H9 (cell line): ENCODE measurements around the gene C11orf87. TPM values are rescaled to one million over a fixed set of nuclear protein-coding genes. Genes with fewer than 3 reads are reported as not detected.

Experiments used
- DNase-seq: peaks from one replicate; pipeline ENCODE4 v3.0.0-alpha.2; 2017
- H2AFZ ChIP-seq: one replicate; pipeline ENCODE4 v1.6.1; 2013; ENCODE audit warnings: mild to moderate bottlenecking, low read length, control low read depth, moderate library complexity
- H2AK5ac ChIP-seq: 2 replicates; pipeline ENCODE4 v1.6.1; 2013; ENCODE audit warnings: low read length, control low read depth, mixed read lengths; ENCODE audit not compliant: insufficient read length
- H2BK120ac ChIP-seq: one replicate; pipeline ENCODE4 v1.6.1; 2013; ENCODE audit warnings: low read depth, mild to moderate bottlenecking, low read length, control low read depth, inconsistent platforms; ENCODE audit not compliant: poor library complexity, severe bottlenecking
- H2BK12ac ChIP-seq: 2 replicates; pipeline ENCODE4 v1.6.1; 2013; ENCODE audit warnings: low read length, control low read depth, mixed read lengths, low read depth; ENCODE audit not compliant: insufficient read length
- H2BK15ac ChIP-seq: 2 replicates; pipeline ENCODE4 v1.6.1; 2013; ENCODE audit warnings: low read depth, low read length, control low read depth
- H2BK20ac ChIP-seq: one replicate; pipeline ENCODE4 v1.6.1; 2013; ENCODE audit warnings: low read depth, mild to moderate bottlenecking, low read length, control low read depth, inconsistent platforms; ENCODE audit not compliant: poor library complexity, severe bottlenecking
- H2BK5ac ChIP-seq: 2 replicates; pipeline ENCODE4 v1.6.1; 2013; ENCODE audit warnings: low read length, control low read depth, mixed read lengths; ENCODE audit not compliant: insufficient read length
- H3K14ac ChIP-seq: 2 replicates; pipeline ENCODE4 v1.6.1; 2013; ENCODE audit warnings: low read length, control low read depth; ENCODE audit not compliant: insufficient read depth
- H3K18ac ChIP-seq: 2 replicates; pipeline ENCODE4 v1.6.1; 2013; ENCODE audit warnings: low read depth, mild to moderate bottlenecking, mixed read lengths, low read length, control low read depth; ENCODE audit not compliant: insufficient read length
- H3K23ac ChIP-seq: 2 replicates; pipeline ENCODE4 v1.6.1; 2013; ENCODE audit warnings: low read length, control low read depth, mixed read lengths, low read depth; ENCODE audit not compliant: insufficient read length
- H3K23me2 ChIP-seq: 2 replicates; pipeline ENCODE4 v1.6.1; 2013; ENCODE audit warnings: low read depth, mild to moderate bottlenecking, mixed read lengths, low read length, control low read depth; ENCODE audit not compliant: insufficient read length, poor library complexity, severe bottlenecking
- H3K27ac ChIP-seq: 2 replicates; pipeline ENCODE4 v1.5.1; 2013; ENCODE audit warnings: low read length, control low read depth, mixed read lengths, low read depth; ENCODE audit not compliant: insufficient read length
- H3K27me3 ChIP-seq: 2 replicates; pipeline ENCODE4 v1.6.1; 2013; ENCODE audit warnings: low read length, control low read depth, inconsistent platforms; ENCODE audit not compliant: insufficient read depth
- H3K4ac ChIP-seq: 2 replicates; pipeline ENCODE4 v1.6.1; 2013; ENCODE audit warnings: low read depth, mild to moderate bottlenecking, control low read depth, inconsistent platforms, low read length, moderate library complexity
- H3K4me1 ChIP-seq: 2 replicates; pipeline ENCODE4 v1.6.1; 2013; ENCODE audit warnings: low read length, control low read depth, inconsistent platforms; ENCODE audit not compliant: insufficient read depth
- H3K4me2 ChIP-seq: 2 replicates; pipeline ENCODE4 v1.6.1; 2013; ENCODE audit warnings: low read length, control low read depth, mixed read lengths; ENCODE audit not compliant: insufficient read length, insufficient read depth
- H3K56ac ChIP-seq: 2 replicates; pipeline ENCODE4 v1.6.1; 2013; ENCODE audit warnings: low read depth, mild to moderate bottlenecking, mixed read lengths, low read length, control low read depth; ENCODE audit not compliant: insufficient read length
- H3K79me1 ChIP-seq: 2 replicates; pipeline ENCODE4 v1.6.1; 2013; ENCODE audit warnings: low read depth, mild to moderate bottlenecking, moderate library complexity, low read length, control low read depth, inconsistent platforms; ENCODE audit not compliant: insufficient read depth, poor library complexity, severe bottlenecking
- H3K79me2 ChIP-seq: 2 replicates; pipeline ENCODE4 v1.6.1; 2013; ENCODE audit warnings: low read length, control low read depth, inconsistent platforms; ENCODE audit not compliant: insufficient read depth
- H3K9ac ChIP-seq: 2 replicates; pipeline ENCODE4 v1.6.1; 2013; ENCODE audit warnings: low read length, control low read depth, mixed read lengths; ENCODE audit not compliant: insufficient read length; ENCODE audit errors: extremely low read depth
- H3K9me3 ChIP-seq: one replicate; pipeline ENCODE4 v1.6.1; 2013; ENCODE audit warnings: low read depth, low read length, inconsistent platforms; ENCODE audit not compliant: control insufficient read depth
- H3T11ph ChIP-seq: one replicate; pipeline ENCODE4 v1.6.1; 2013; ENCODE audit warnings: mild to moderate bottlenecking, low read length, control low read depth, inconsistent platforms
- H4K20me1 ChIP-seq: one replicate; pipeline ENCODE4 v1.6.1; 2013; ENCODE audit not compliant: control insufficient read depth, insufficient read length, insufficient read depth
- H4K5ac ChIP-seq: 2 replicates; pipeline ENCODE4 v1.6.1; 2013; ENCODE audit warnings: low read depth, mild to moderate bottlenecking, mixed read lengths, low read length, control low read depth; ENCODE audit not compliant: insufficient read length
- H4K8ac ChIP-seq: replicated peaks from 2 replicates; pipeline ENCODE4 v1.6.1; 2013; ENCODE audit warnings: low read length, control low read depth, mixed read lengths, low read depth; ENCODE audit not compliant: insufficient read length
- H4K91ac ChIP-seq: 2 replicates; pipeline ENCODE4 v1.6.1; 2013; ENCODE audit warnings: low read depth, mild to moderate bottlenecking, moderate library complexity, mixed read lengths, low read length, control low read depth; ENCODE audit not compliant: insufficient read length
- H3K27ac Mint-ChIP-seq, 3 experiments: 2 replicates in 2 of 3; 3 replicates in 1 of 3; pipeline ENCODE4 v1.8.0; 2020 to 2021; ENCODE audit warnings: mixed read lengths in 3 of 3, mild to moderate bottlenecking in 1 of 3, moderate library complexity in 1 of 3
- H3K27me3 Mint-ChIP-seq: 2 replicates; pipeline ENCODE4 v1.8.0; 2021; ENCODE audit warnings: low read depth, mild to moderate bottlenecking, moderate library complexity, mixed read lengths
- H3K36me3 Mint-ChIP-seq, 3 experiments: 2 replicates in 2 of 3; 3 replicates in 1 of 3; pipeline ENCODE4 v1.8.0; 2020 to 2021; ENCODE audit warnings: low read depth in 3 of 3, mixed read lengths in 3 of 3; ENCODE audit not compliant: insufficient read depth in 1 of 3
- H3K4me1 Mint-ChIP-seq, 2 experiments: 2 replicates each; pipeline ENCODE4 v1.8.0; 2020; ENCODE audit warnings: mixed read lengths in 2 of 2
- H3K4me3 Mint-ChIP-seq, 2 experiments: 2 replicates in 1 of 2; 3 replicates in 1 of 2; pipeline ENCODE4 v1.8.0; 2020 to 2021; ENCODE audit warnings: mild to moderate bottlenecking in 2 of 2, mixed read lengths in 2 of 2, moderate library complexity in 1 of 2
- H3K9me3 Mint-ChIP-seq, 2 experiments: 2 replicates in 1 of 2; 3 replicates in 1 of 2; pipeline ENCODE4 v1.8.0; 2020; ENCODE audit warnings: mild to moderate bottlenecking in 2 of 2, mixed read lengths in 2 of 2, moderate library complexity in 1 of 2
- WGBS: extraction: QIAGEN DNeasy Blood & Tissue Kit; methylation state at CpG from one replicate; pipeline ENCODE4 v1.1.7; 2013; ENCODE audit warnings: missing lambda C conversion rate, low lambda C conversion rate, mixed read lengths; ENCODE audit not compliant: insufficient read length; ENCODE audit errors: extremely low coverage; 5-methylcytosine and 5-hydroxymethylcytosine counted together
- long read RNA-seq: library from polyadenylated mRNA; unstranded; transcript quantifications from one replicate; pipeline ENCODE4 v2.0.0, GENCODE V29; 2020
- total RNA-seq: library from RNA; stranded (reverse); gene quantifications from 2 replicates; pipeline ENCODE4 v1.2.1, GENCODE V29; 2021
- TF ChIP-seq, protein P1 (sequence below): fragments of 200-600 bp; sonication (generic); conservative IDR thresholded peaks from 3 replicates; pipeline ENCODE4 v1.8.0; 2021; ENCODE audit warnings: antibody characterized with exemption, mild to moderate bottlenecking

Gene C11orf87
- 0.11 TPM in 2 replicates for total RNA-seq
- long read RNA-seq, full-length matches to known transcripts, result 1 of 1 reads
- long read RNA-seq, partial matches to known transcripts, result 0 of 1 reads
- long read RNA-seq, other reads (novel, unspliced or antisense), result 0 of 1 reads

DNA sequence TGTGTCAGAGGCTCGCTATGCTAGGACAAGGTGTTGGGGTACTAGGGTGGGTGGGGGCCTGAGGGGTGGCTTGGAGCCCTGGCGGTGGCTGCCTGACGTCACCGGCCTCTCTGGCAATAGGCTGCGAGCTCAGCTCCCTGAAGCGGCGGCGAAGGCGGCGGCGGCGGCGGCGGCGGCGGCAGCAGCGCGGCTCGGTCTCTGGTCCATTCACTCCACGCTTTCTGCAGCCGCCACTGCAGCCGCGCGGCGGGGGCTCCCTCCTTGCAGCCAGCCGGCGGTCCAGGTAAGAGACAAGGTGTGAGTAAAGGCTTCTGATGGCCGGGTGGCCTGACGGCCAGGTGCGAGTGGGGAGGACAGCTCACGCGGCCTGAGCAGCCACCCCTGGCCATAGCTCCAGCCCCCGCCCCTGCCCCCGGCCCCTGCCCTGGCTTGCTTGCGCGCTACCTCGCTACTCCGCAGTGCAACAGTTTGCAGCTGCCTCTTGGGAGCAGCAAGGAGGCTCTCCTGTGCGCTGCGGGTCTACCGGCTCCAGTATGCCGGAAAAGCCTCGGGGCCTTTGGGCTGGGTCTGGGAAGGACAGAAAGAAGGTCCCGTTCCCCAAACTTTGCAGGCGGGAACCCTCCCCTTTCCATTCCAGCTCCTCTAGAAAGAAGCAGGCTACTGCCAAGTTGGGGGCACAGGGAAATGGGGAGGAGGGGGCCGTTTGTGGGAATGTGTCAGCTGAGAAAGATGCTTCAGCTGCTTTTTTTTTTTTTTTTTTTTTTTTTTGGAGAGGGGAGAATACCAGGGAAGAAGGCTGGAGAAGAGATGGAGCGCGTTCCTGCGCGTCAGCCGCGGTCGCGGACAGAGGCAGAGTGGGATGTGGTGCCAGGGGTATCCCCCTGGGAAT, at the start of gene C11orf87:
C11orf87 (plus strand) TSS at position 210 of the 889 bp plus-strand sequence. CDS start 1,444 bp downstream, outside the sequence.
- Histone ChIP-seq H4K20me1 (no peaks in the 10 kb centered on the region), H2AK5ac (no peak within 1 kb of the TSS), H2BK120ac (no peak within 1 kb of the TSS), H3T11ph (no peak within 1 kb of the TSS), H2BK15ac (no peak within 1 kb of the TSS), H3K56ac (no peak within 1 kb of the TSS), H2BK5ac (no peak within 1 kb of the TSS), H3K4ac (no peak within 1 kb of the TSS), H4K5ac (no peak within 1 kb of the TSS), H3K27me3 (peaks cover 26% of the 10 kb centered on the region; the same call in 1 of the 2 replicates), H3K79me2 (no peaks in the 10 kb centered on the region), H2AFZ (no peak within 1 kb of the TSS), H2BK20ac (no peak within 1 kb of the TSS), H3K27ac (no peak within 1 kb of the TSS), H3K23ac (no peak within 1 kb of the TSS), H3K23me2 (peaks cover 17% of the 10 kb centered on the region), H3K18ac (no peak within 1 kb of the TSS), H4K91ac (no peak within 1 kb of the TSS), H3K9ac (no peak within 1 kb of the TSS), H3K14ac (no peak within 1 kb of the TSS), H3K79me1 (no peaks in the 10 kb centered on the region), H3K9me3 (no peaks in the 10 kb centered on the region), H4K8ac (no peak within 1 kb of the TSS), H3K4me2 (peak within 1 kb of the TSS; percentile 64), H2BK12ac (no peak within 1 kb of the TSS), H3K4me1 (no peaks in the 10 kb centered on the region)
- WGBS, result no CpG with 5 or more reads among the region's 54 CpGs
- DNase-seq, result peak; percentile 79
- TF ChIP-seq, protein P1, sequence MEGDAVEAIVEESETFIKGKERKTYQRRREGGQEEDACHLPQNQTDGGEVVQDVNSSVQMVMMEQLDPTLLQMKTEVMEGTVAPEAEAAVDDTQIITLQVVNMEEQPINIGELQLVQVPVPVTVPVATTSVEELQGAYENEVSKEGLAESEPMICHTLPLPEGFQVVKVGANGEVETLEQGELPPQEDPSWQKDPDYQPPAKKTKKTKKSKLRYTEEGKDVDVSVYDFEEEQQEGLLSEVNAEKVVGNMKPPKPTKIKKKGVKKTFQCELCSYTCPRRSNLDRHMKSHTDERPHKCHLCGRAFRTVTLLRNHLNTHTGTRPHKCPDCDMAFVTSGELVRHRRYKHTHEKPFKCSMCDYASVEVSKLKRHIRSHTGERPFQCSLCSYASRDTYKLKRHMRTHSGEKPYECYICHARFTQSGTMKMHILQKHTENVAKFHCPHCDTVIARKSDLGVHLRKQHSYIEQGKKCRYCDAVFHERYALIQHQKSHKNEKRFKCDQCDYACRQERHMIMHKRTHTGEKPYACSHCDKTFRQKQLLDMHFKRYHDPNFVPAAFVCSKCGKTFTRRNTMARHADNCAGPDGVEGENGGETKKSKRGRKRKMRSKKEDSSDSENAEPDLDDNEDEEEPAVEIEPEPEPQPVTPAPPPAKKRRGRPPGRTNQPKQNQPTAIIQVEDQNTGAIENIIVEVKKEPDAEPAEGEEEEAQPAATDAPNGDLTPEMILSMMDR, result 0 out of 3 replicates have a peak, but pooled peaks have one; percentile 25
- Mint-ChIP-seq H3K27me3 (peaks cover 67% of the 10 kb centered on the region), H3K4me3 (peak within 1 kb of the TSS; percentile 60 to 85), H3K27ac (no peak within 1 kb of the TSS; a peak in 1 of 7 replicates), H3K4me1 (peaks cover 8 to 19% of the 10 kb centered on the region in 2 experiments), H3K36me3 (peaks cover 0 to 2% (median 0%) of the 10 kb centered on the region in 3 experiments; a peak in 2 of 7 replicates), H3K9me3 (no peaks in the 10 kb centered on the region; a peak in 1 of 5 replicates)
